ENCODE data around the gene KDF1. TPM values are rescaled to one million over a fixed set of nuclear protein-coding genes. Genes with fewer than 3 reads are reported as not detected.

KDF1 gene
- total and polyA plus RNA-seq, 12 donors = 0.15 to 0.26 (median 0.22) TPM; not detected in 7

- Histone ChIP-seq H3K4me3 (peak overlapping the region; percentile 58 to 98 (median 92)), H3K27ac (peak overlapping the region in 9 of 10 donors; percentile 61 to 91 (median 81)), H3K9me3 (no peaks in the 10 kb centered on the region), H3K36me3 (peaks cover 0 to 28% (median 9%) of the 10 kb centered on the region in 9 donors), H3K27me3 (no peaks in the 10 kb centered on the region), H3K4me1 (peaks cover 10 to 28% (median 15%) of the 10 kb centered on the region in 9 donors)
- intact Hi-C loops (cut with DNase I) = no loop called here
- WGBS, 2 donors = 66% methylated on average over 17 to 18 of the region's 18 CpGs
- TF ChIP-seq CTCF (IDR thresholded peaks at IDR 0.05) = no peak
- DNase-seq (no peak), ATAC-seq (no peak)
Measured at GRCh38 chr1:26900815-26901511, 59.3 kb downstream of the KDF1 start.

DNA sequence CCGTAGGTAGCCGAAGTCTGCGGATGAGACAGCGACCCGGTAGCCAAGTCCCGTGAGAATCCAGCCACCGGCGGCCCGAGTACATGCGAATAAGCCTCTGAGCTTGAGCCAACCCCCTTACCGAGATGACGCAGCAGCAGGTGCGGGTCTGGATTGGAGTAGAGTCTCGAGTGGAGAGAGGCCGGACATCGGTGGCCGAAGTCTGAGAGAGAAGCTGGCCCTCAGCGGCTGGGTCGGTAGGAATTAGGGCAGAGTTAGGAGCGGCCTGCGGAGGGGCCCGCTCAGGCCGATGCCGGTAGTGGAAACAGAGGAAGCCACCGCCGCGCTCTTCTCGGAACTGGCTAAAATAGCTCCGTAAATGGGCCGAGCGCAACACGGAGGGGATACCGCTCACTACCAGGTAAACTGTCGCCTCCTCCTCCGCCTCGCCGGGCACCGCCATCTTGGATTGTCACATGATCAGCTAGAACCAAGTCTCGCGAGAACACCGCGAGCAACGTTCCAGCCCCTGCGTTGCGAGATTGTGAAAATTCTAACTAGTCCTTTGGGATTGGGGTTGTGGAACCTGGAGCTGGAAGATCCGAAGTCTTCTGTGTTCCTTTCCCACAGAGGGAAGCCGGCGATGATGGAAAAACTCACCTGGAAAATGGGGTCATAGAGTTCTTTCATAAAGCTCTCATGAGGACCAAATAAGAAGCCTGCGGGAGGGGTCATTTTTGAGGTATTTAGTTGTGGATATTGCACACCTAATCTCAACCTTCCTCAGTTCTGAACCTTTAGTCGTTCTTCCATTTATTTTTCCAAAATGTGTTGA is 60.1 kb downstream of the KDF1 start, which contains the start of gene GPATCH3:
Gene GPATCH3 (minus strand): TSS at position 467 of the 814 bp plus-strand sequence. CDS start 25 bp downstream, at position 442.
- no peak for TF ChIP-seq CTCF (IDR thresholded peaks at IDR 0.05)
- DNase-seq = peak; percentile 92 to 93
- Histone ChIP-seq H3K4me1 (peaks cover 10 to 28% (median 15%) of the 10 kb centered on the region in 9 donors), H3K27ac (peak within 1 kb of the TSS; percentile 38 to 91 (median 79)), H3K4me3 (peak within 1 kb of the TSS; percentile 58 to 98 (median 92)), H3K36me3 (peaks cover 0 to 35% (median 15%) of the 10 kb centered on the region in 9 donors), H3K27me3 (no peaks in the 10 kb centered on the region), H3K9me3 (no peaks in the 10 kb centered on the region)
- peak; percentile 86 to 96 (median 94) for ATAC-seq
- 0 to 1% methylated on average over 50 of the region's 50 CpGs for WGBS, 2 donors
- intact Hi-C loops (cut with DNase I) = no loop called here

Other genes starting within 250 kb of the KDF1 start
- 1 to 10 TPM; 2.7 to 7.5 (median 4.6) TPM for gene PIGV, start 172.5 kb downstream of the KDF1 start, total RNA-seq
- 1 to 10 TPM; 2.9 to 3.4 TPM for gene PIGV, start 172.5 kb downstream of the KDF1 start, polyA plus RNA-seq
- gene ZDHHC18, start 133.8 kb downstream of the KDF1 start, total RNA-seq = 10 to 100 TPM in 8 of 10 donors, 1 to 10 TPM in 2; 7.4 to 19.1 (median 11.8) TPM
- 10 to 100 TPM in 1 of 2 donors, 1 to 10 TPM in 1; 9.9 to 12.8 TPM for gene ZDHHC18, start 133.8 kb downstream of the KDF1 start, polyA plus RNA-seq
- under 1 TPM in 1 of 10 donors, not detected in 9; 0.19 TPM for gene SFN, start 97.3 kb downstream of the KDF1 start, total RNA-seq
- under 1 TPM in 1 of 2 donors, not detected in 1; 0.42 TPM for gene SFN, start 97.3 kb downstream of the KDF1 start, polyA plus RNA-seq
- gene GPN2, start 70.2 kb downstream of the KDF1 start, total RNA-seq = 10 to 100 TPM; 12.4 to 31.3 (median 20.4) TPM
- gene GPN2, start 70.2 kb downstream of the KDF1 start, polyA plus RNA-seq = 10 to 100 TPM; 13.7 to 21.1 TPM
- 10 to 100 TPM in 1 of 10 donors, 1 to 10 TPM in 9; 6.5 to 10.0 (median 8.6) TPM for gene GPATCH3, start 60.0 kb downstream of the KDF1 start, total RNA-seq
- gene GPATCH3, start 60.0 kb downstream of the KDF1 start, polyA plus RNA-seq = 10 to 100 TPM in 1 of 2 donors, 1 to 10 TPM in 1; 8.0 to 19.5 TPM
- 10 to 100 TPM in 2 of 10 donors, 1 to 10 TPM in 8; 2.7 to 14.7 (median 7.8) TPM for gene NR0B2, start 46.5 kb downstream of the KDF1 start, total RNA-seq
- 1 to 10 TPM; 2.7 to 4.0 TPM for gene NR0B2, start 46.5 kb downstream of the KDF1 start, polyA plus RNA-seq
- gene NUDC, start 38.7 kb downstream of the KDF1 start, total RNA-seq = 10 to 100 TPM; 48.9 to 84.0 (median 61.4) TPM
- 10 to 100 TPM; 62.8 to 95.9 TPM for gene NUDC, start 38.7 kb downstream of the KDF1 start, polyA plus RNA-seq
- gene TRNP1, start 33.2 kb upstream of the KDF1 start, total RNA-seq = 10 to 100 TPM; 11.9 to 32.5 (median 22.3) TPM
- 10 to 100 TPM; 17.7 to 48.6 TPM for gene TRNP1, start 33.2 kb upstream of the KDF1 start, polyA plus RNA-seq
- 10 to 100 TPM; 10.9 to 49.3 (median 23.9) TPM for gene TENT5B, start 52.4 kb upstream of the KDF1 start, total RNA-seq
- 10 to 100 TPM; 17.7 to 64.7 TPM for gene TENT5B, start 52.4 kb upstream of the KDF1 start, polyA plus RNA-seq
- gene SLC9A1, start 194.7 kb upstream of the KDF1 start, total RNA-seq = 10 to 100 TPM in 9 of 10 donors, 1 to 10 TPM in 1; 9.4 to 34.4 (median 22.1) TPM
- 10 to 100 TPM; 11.3 TPM for gene SLC9A1, start 194.7 kb upstream of the KDF1 start, polyA plus RNA-seq

Measured in heart right ventricle (tissue), 16 donors.